CD14-positive monocyte (primary cell): Measurements from ENCODE around the gene SDR39U1. TPM values are rescaled to one million over a fixed set of nuclear protein-coding genes. Genes with fewer than 3 reads are reported as not detected.
"Not testable (repeated sequence)": the region's sequence is repeated elsewhere in the genome, so short reads cannot be mapped to it uniquely, and the experiment has no call there.

Experiments used
- DNase-seq, 3 donors: peaks; one replicate each; pipeline ENCODE4 v3.0.0-alpha.2; 2011 to 2022
- H2AFZ ChIP-seq: 2 replicates; pipeline ENCODE4 v1.6.0; 2012; ENCODE audit warnings: mild to moderate bottlenecking, low read depth, low read length, inconsistent platforms; ENCODE audit not compliant: insufficient read depth, poor library complexity, severe bottlenecking
- H3K27ac ChIP-seq, 2 donors: 1 replicate in 1 of 2; 2 replicates in 1 of 2; pipeline ENCODE4 v1.5.1; 2012 to 2013; ENCODE audit warnings: low read length in 2 of 2, control low read depth in 1 of 2, inconsistent platforms in 1 of 2, low read depth in 1 of 2, mild to moderate bottlenecking in 1 of 2
- H3K27me3 ChIP-seq, 2 donors: one replicate each; pipeline versions ENCODE4 v1.6.0 to v1.6.1; 2011 to 2013; ENCODE audit warnings: low read length in 2 of 2; ENCODE audit not compliant: control insufficient read depth in 2 of 2, insufficient read depth in 2 of 2
- H3K36me3 ChIP-seq, 2 donors: replicated peaks in 1 of 2; 1 replicate in 1 of 2; 2 replicates in 1 of 2; pipeline versions ENCODE4 v1.5.1 to v1.6.1; 2012 to 2013; ENCODE audit warnings: low read length in 2 of 2, control low read depth in 1 of 2, inconsistent platforms in 1 of 2, mild to moderate bottlenecking in 1 of 2; ENCODE audit not compliant: insufficient read depth in 2 of 2, control insufficient read depth in 1 of 2
- H3K4me1 ChIP-seq, 2 donors: 1 replicate in 1 of 2; 2 replicates in 1 of 2; pipeline versions ENCODE4 v1.5.1 to v1.6.1; 2012 to 2013; ENCODE audit warnings: low read length in 2 of 2, control low read depth in 1 of 2, inconsistent platforms in 1 of 2, mild to moderate bottlenecking in 1 of 2, moderate library complexity in 1 of 2; ENCODE audit not compliant: insufficient read depth in 2 of 2, control insufficient read depth in 1 of 2
- H3K4me2 ChIP-seq: replicated peaks from 2 replicates; pipeline ENCODE3; 2012; ENCODE audit warnings: low read length, moderate library complexity, mild to moderate bottlenecking; ENCODE audit not compliant: poor library complexity, severe bottlenecking; ENCODE audit errors: extremely low read depth
- H3K4me3 ChIP-seq, 3 experiments: fragments of 200-600 bp in 1 of 3; sonication (generic) in 1 of 3; replicated peaks in 1 of 3; 1 replicate in 2 of 3; 2 replicates in 1 of 3; pipeline ENCODE4 v1.5.1; 2011 to 2013; ENCODE audit warnings: low read length in 3 of 3, mild to moderate bottlenecking in 3 of 3, control low read depth in 2 of 3, low read depth in 2 of 3, inconsistent platforms in 1 of 3, moderate library complexity in 1 of 3
- H3K79me2 ChIP-seq: 2 replicates; pipeline ENCODE4 v1.6.0; 2012; ENCODE audit warnings: mild to moderate bottlenecking, control low read depth, inconsistent platforms, low read length, moderate library complexity; ENCODE audit not compliant: insufficient read depth
- H3K9ac ChIP-seq: 2 replicates; pipeline ENCODE4 v1.6.0; 2017; ENCODE audit warnings: low read length, mild to moderate bottlenecking; ENCODE audit not compliant: insufficient read depth, poor library complexity, severe bottlenecking
- H3K9me3 ChIP-seq, 2 donors: replicated peaks in 1 of 2; 1 replicate in 1 of 2; 2 replicates in 1 of 2; pipeline versions ENCODE4 v1.5.1 to v1.6.1; 2012 to 2013; ENCODE audit warnings: low read length in 2 of 2, control low read depth in 1 of 2; ENCODE audit not compliant: control insufficient read depth in 1 of 2, insufficient read depth in 1 of 2
- H4K20me1 ChIP-seq: 2 replicates; pipeline ENCODE4 v1.6.0; 2012; ENCODE audit warnings: mild to moderate bottlenecking, low read length, control low read depth, moderate library complexity; ENCODE audit not compliant: insufficient read depth
- H3K27ac Mint-ChIP-seq, 7 donors: one replicate each; pipeline ENCODE4 v1.8.0; 2020; ENCODE audit warnings: mild to moderate bottlenecking in 7 of 7, mixed read lengths in 7 of 7, moderate library complexity in 6 of 7, inconsistent platforms in 2 of 7
- H3K27me3 Mint-ChIP-seq, 3 donors: one replicate each; pipeline ENCODE4 v1.8.0; 2021 to 2022; ENCODE audit warnings: low read depth in 3 of 3, mild to moderate bottlenecking in 3 of 3, mixed read lengths in 3 of 3, moderate library complexity in 3 of 3, inconsistent platforms in 1 of 3
- H3K36me3 Mint-ChIP-seq, 2 donors: one replicate each; pipeline ENCODE4 v1.8.0; 2020; ENCODE audit warnings: mixed read lengths in 2 of 2, inconsistent platforms in 1 of 2, mild to moderate bottlenecking in 1 of 2
- H3K4me1 Mint-ChIP-seq: one replicate; pipeline ENCODE4 v1.8.0; 2020; ENCODE audit warnings: mild to moderate bottlenecking, mixed read lengths
- H3K4me3 Mint-ChIP-seq, 2 donors: one replicate each; pipeline ENCODE4 v1.8.0; 2020; ENCODE audit warnings: mild to moderate bottlenecking in 2 of 2, mixed read lengths in 2 of 2, moderate library complexity in 1 of 2
- H3K9me3 Mint-ChIP-seq, 7 donors: one replicate each; pipeline ENCODE4 v1.8.0; 2020 to 2022; ENCODE audit warnings: mixed read lengths in 7 of 7, mild to moderate bottlenecking in 6 of 7, moderate library complexity in 6 of 7, inconsistent platforms in 2 of 7
- CTCF ChIP-seq: fragments of 200-600 bp; IDR thresholded peaks from one replicate; pipeline ENCODE4 v1.8.0; 2022; ENCODE audit warnings: antibody characterized with exemption, mild to moderate bottlenecking
- WGBS: methylation state at CpG from one replicate; pipeline ENCODE4 v1.1.5; 2013; ENCODE audit warnings: missing lambda C conversion rate; ENCODE audit not compliant: insufficient coverage; 5-methylcytosine and 5-hydroxymethylcytosine counted together
- intact Hi-C, 2 donors: fragments of 100-400 bp; cut with micrococcal nuclease; formaldehyde crosslinking; loops; one replicate each; pipeline versions ENCODE4 v1.15.0 to v1.15.1; 2023
- polyA plus RNA-seq, 3 donors: library from polyadenylated mRNA; depleted of rRNA in 1 of 3; unstranded in 2 of 3; stranded (reverse) in 1 of 3; fragments of 300-500 nt in 2 of 3; fragments of >200 nt in 1 of 3; fragmentation: Illumina TruSeq in 2 of 3; gene quantifications; 1 replicate in 2 of 3; 2 replicates in 1 of 3; pipeline ENCODE4 v1.2.3, GENCODE V29; 2012 to 2021

The SDR39U1 gene
- polyA plus RNA-seq, 3 donors, result 37.3 to 110 (median 39.2) TPM

- Histone ChIP-seq H3K4me3 (no peak overlapping the region), H3K9me3 (peaks cover 0 to 8% of the 10 kb centered on the region in 2 donors), H3K36me3 (no peaks in the 10 kb centered on the region), H4K20me1 (no peaks in the 10 kb centered on the region), H3K4me1 (no peaks in the 10 kb centered on the region), H2AFZ (no peak overlapping the region), H3K27ac (no peak overlapping the region), H3K4me2 (no peak overlapping the region), H3K9ac (no peak overlapping the region), H3K79me2 (no peaks in the 10 kb centered on the region), H3K27me3 (no peaks in the 10 kb centered on the region)
- no peaks in the 10 kb centered on the region for H3K36me3 Mint-ChIP-seq
- peaks cover 1 to 12% (median 7%) of the 10 kb centered on the region in 7 donors for H3K9me3 Mint-ChIP-seq
- no CpG with 5 or more reads among the region's 4 CpGs for WGBS
- H3K4me1 Mint-ChIP-seq, result no peaks in the 10 kb centered on the region
- no peak overlapping the region for H3K27ac Mint-ChIP-seq
- H3K4me3 Mint-ChIP-seq, result no peak overlapping the region
- TF ChIP-seq CTCF, result no peak
- peaks cover 0 to 2% (median 0%) of the 10 kb centered on the region in 3 donors for H3K27me3 Mint-ChIP-seq
- DNase-seq, result no peak
- intact Hi-C loops, result no loop called here
Measured at GRCh38 chr14:24475261-24475660, 32.7 kb upstream of the SDR39U1 start.

- H3K27ac ChIP-seq, result no peak overlapping the region
- no peaks in the 10 kb centered on the region for H3K4me1 ChIP-seq
- H3K27me3 ChIP-seq, result no peaks in the 10 kb centered on the region
- H3K9ac ChIP-seq, result no peak overlapping the region
- no peak overlapping the region for H3K27ac Mint-ChIP-seq
- peaks cover 0 to 6% of the 10 kb centered on the region in 2 donors for H3K9me3 ChIP-seq
- H3K9me3 Mint-ChIP-seq, result peaks cover 1 to 9% (median 6%) of the 10 kb centered on the region in 7 donors
- no peaks in the 10 kb centered on the region for H3K36me3 Mint-ChIP-seq
- H3K4me3 Mint-ChIP-seq, result no peak overlapping the region
- 80% methylated on average over 11 of the region's 12 CpGs for WGBS
- H3K4me1 Mint-ChIP-seq, result no peaks in the 10 kb centered on the region
- no peak overlapping the region for H2AFZ ChIP-seq
- H3K27me3 Mint-ChIP-seq, result peaks cover 0 to 2% (median 0%) of the 10 kb centered on the region in 3 donors
- no peak overlapping the region for H3K4me2 ChIP-seq
- H3K36me3 ChIP-seq, result no peaks in the 10 kb centered on the region
- H3K79me2 ChIP-seq, result no peaks in the 10 kb centered on the region
- no peak for DNase-seq
- no peaks in the 10 kb centered on the region for H4K20me1 ChIP-seq
- H3K4me3 ChIP-seq, result no peak overlapping the region
- intact Hi-C loops, result no loop called here
- TF ChIP-seq CTCF, result no peak
Measured at GRCh38 chr14:24473211-24473610, 30.6 kb upstream of the SDR39U1 start.

- WGBS, result no CpG with 5 or more reads among the region's 2 CpGs
- H3K4me3 ChIP-seq, DNase-seq, H3K27me3 Mint-ChIP-seq, H3K27me3 ChIP-seq, H3K36me3 Mint-ChIP-seq, H3K9ac ChIP-seq, H3K9me3 Mint-ChIP-seq, H3K27ac ChIP-seq, H3K4me2 ChIP-seq, H3K9me3 ChIP-seq, intact Hi-C loops, H4K20me1 ChIP-seq, H3K79me2 ChIP-seq, H3K4me3 Mint-ChIP-seq, H3K27ac Mint-ChIP-seq, H3K4me1 ChIP-seq, H3K4me1 Mint-ChIP-seq, H3K36me3 ChIP-seq, H2AFZ ChIP-seq: not testable (repeated sequence)
Measured at GRCh38 chr14:24470450-24470849, 27.9 kb upstream of the SDR39U1 start.
